ENCODE results near the gene MAST3.
"Not testable (repeated sequence)": the region's sequence is repeated elsewhere in the genome, so short reads cannot be mapped to it uniquely, and the experiment has no call there.

MAST3 gene

DNA sequence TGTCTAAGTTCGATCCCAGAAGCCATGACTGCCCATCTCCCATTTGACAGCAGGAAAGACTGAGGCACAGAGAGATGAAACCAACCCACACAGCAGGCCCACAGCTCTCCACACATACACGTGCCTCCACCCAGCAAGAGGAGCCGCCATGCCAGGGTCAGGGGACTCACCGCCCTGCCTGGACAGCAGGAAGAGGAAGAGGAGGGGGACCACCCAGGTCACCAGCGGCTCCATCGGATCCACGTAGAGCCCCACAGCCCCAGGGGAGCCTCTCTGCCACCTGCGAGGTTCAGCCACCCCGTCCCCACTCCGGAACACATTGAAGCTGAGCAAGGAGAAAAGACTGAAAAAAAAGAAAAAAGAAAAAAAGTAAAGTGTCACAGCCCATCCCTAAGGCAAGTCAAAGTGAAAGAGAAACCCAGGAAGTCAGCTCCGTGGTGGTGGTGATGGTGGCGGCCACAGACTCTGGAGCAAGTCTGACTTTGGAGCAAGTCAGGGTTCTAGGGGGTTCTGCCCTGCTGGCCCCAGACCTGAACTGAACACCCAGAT, 10.9 kb upstream of the MAST3 start, which contains the start of gene IL12RB1:
Gene IL12RB1, minus strand, starts transcription at position 345 of the 549 bp plus-strand sequence. Its CDS starts 111 bp downstream, at position 234.
- DNase-seq (ENCODE audit: low spot score), result no peak

DNA sequence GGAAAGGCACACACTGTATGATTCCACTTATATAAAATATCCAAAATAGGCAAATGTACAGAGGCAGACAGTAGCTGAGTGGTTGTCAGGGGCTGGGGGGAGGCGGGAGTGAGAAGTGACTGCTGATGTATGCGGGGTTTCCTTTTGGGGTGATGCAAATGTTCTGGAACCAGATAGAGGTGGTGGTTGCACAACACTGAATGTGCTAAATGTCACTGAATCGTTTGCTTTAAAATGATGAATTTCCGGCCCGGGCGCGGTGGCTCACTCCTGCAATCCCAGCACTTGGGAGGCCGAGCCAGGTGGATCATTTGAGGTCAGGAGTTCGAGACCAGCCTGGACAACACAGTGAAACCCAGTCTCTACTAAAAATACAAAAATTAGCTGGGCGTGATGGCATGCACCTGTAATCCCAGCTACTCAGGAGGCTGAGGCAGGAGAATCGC, 8.5 kb upstream of the MAST3 start:
- DNase-seq (ENCODE audit: low spot score), result not testable (repeated sequence)

DNA sequence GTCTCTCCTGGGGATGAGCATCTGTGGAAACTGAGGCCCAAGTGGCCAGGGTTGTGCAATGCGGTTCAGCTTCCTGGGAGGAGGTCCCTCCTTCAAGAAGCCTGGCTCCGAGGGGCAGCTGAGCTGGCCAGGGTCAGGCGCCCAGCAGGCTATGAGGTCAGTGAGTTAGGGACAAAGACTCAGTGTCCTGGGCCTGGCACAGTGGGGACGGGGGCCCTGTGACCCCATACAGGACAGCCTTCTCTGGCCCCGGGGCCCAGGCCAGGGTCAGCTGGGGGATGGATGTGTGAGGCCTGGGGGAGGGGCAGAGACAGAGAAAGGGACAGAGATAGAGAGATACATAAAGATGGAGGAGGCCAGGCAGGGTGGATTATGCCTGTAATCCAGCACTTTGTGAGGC, 7.9 kb upstream of the MAST3 start:
- DNase-seq (ENCODE audit: low spot score), result no peak

DNA sequence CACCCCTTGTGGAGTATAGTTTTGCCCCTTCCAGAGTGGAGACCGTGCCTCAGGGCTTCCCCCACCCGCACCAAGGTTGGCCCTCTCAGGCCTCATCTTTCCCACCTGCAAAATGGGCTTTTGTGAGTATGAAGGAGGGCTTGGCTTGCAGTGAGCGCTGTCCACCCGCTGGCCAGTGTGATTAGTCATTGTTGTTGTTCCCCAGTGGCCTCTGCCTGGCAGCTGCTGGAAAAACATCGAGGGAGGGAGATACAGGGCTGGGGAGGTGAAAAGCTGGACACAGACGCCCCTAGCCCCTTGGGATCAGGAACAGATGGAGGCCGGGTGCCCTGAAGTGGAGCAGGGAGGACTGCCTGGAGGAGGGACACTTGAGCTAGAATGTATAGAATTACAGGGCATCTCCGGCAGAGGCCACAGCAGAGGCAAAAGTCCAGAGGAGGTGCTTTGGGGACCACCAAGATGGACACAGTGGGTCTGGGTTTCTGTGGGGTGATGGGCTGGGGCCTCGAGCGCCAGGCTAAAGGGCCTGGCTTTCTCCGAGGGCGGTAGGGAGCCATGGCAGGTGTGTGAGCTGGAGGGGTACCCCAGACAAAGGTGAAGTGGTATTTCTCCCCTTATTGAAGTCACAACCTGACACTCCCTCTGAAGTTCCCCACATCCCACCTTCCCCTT, 6.9 kb upstream of the MAST3 start:
- DNase-seq (ENCODE audit: low spot score), result no peak

DNA sequence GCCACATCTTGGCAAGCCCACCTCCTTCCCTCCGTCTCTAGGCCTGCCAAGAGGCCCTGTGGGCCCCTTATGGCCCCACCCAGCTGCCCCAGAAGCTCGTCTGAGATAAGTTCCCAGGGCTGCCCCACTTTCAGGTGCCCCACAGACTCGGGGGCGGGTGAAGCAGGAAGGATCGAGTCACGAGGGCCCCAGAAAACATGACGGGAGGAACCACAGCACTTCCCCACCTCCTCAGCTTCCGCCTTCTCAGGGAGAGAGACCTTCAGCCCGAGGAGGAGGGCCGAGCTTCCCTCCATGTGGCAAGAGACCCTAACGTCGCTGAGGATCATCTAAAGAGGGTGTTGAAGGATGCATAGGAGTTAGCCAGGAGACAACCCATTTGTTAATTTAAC, 6.4 kb upstream of the MAST3 start:
- DNase-seq (ENCODE audit: low spot score), result no peak

DNA sequence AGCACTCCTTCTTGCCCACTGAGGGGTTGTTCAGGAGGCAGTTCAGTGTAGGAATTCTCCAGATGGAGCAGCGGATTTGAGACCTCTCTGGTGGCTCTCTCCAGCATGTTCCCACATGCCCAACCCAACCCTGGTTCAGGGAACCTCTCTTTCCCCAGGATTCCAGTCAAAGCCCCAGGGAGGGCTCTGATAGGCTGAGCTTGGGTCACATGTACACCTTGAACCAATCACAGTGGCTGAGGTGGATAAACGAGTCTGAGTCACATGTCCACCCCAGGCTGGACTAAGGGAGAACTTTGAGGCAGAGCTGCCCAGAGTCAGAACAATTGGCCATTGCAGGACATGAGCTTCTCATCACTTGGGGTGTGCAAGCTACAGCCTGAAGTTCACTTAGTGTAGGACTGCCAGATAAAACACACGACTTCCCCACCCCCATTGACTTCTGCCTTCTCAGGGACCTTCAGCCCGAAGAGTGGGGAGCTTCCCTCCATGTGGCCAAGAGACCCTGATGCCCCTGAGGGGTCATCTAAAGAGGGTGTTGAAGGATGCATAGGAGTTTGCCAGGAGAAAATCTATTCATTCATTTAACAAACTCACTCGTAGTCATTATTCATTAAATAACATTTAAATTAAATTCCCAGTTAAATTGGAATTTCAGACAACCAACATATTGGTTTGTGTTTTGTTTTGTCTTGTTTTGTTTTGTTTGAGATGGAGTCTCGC, 4.0 kb upstream of the MAST3 start:
- DNase-seq (ENCODE audit: low spot score), result peak; percentile 50

DNA sequence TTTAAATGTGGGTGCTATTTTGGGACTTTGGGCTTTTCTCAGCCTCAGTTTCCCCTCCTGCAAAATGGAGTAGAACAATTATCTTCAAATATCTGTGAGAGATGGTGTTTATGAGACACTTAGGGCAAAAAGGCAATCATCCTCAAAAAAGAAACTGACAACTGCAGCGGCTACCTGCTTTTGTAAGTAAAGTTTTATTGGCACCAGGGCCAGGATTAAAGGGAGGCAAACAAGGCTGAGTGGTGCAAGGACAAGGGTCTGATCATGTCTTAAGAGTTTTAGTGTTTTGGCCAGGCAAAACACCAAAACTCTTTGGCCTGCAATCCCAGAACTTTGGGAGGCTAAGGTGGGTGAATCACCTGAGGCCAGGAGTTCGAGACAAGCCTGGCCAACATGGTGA, 1.3 kb upstream of the MAST3 start:
- DNase-seq (ENCODE audit: low spot score), result no peak

DNA sequence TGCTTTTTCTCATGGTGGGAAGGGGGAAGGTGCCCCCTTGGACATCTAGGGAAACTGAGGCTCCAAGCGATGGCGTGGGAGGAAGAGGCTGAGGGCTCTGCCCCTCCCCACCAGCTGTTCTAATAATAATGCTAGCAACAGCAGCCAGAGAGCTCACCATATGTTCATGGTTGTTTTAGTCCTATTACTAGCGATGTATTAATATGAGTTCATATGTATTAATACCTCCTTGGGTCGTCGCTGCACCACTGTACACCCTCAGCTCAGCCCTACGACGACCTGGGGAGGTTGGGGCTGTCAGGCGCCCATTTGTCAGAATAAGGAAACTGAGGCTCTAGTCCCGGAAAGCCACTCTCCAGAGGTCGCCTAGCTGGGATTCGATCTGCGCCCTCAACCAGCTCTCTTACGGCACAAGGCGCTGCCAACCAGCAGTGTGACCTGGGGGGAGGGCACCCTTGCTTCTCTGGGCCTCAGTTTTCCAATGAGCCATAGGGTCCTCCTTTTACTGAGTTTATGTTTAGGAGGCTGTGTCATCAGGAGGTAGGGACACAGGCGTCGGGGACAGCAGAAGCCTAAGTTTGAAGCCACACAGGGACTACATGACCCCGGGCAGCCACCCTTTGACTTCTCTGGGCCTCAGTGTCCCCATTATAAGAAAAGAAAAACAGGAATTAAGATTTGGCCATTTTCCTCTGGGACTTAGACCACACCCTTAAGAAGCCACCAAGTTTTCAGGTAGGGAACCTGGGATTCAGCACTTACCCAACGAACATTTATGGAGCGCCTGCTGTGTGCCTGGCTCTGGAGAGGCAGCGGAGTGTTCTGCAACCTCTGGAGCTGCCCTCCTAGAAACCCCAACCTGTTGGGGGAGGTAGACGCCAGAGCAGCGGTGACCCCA, 664 bp downstream of the MAST3 start:
- DNase-seq (ENCODE audit: low spot score), result no peak

DNA sequence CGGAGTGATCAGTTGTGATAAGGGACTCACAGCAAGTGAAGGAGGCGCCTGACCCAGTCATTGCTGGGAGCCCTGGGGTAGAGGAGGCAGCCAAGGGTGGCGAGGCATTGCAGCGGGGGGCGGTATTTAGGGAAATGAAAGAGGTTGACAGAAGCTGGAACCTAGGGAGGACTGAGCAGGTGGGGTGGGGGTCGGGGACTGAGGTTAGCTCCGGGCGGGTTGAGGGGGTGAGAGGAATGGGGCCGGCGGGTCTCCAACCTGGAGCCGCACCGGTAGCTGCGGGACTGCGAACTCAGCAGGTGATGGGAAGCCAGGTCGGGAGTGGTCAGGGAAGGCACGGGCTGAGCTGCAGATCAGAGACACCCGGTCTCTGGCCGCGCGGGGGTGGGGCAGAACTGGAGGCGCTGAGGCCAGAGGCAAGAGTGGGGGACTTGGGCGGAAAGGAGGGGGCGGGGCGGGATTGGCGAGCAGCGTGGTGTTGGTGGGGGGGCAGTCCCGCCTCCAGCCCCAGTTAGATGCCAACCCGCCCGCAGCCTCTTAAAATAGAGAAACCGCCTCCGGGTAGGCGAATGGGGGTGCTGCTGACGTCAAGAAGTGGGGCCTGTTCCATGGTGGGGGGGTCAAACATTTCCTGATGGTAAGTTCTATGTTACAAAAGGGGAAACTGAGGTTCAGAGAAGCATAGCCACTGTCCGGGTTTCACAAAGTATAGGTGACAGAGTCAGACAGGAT, 1.5 kb downstream of the MAST3 start:
- no peak for DNase-seq (ENCODE audit: low spot score)

DNA sequence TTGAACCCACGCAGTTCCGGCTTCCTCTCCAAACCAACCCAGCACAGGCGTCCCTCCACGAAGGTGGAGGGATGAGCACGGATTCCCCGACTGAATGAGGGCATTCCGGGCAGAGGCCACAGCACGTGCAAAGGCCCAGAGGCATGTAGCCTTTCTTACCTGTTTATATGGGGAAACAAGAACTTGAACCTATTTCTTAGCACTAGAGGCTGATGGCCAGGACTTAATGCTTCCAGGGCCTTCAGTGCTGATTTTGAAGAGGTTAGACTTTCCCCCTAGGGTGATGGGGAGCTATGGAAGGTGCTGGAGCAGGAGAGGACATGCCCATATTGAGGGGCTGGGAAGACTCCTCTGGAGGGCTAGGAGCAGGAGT, 2.0 kb downstream of the MAST3 start:
- no peak for DNase-seq (ENCODE audit: low spot score)

DNA sequence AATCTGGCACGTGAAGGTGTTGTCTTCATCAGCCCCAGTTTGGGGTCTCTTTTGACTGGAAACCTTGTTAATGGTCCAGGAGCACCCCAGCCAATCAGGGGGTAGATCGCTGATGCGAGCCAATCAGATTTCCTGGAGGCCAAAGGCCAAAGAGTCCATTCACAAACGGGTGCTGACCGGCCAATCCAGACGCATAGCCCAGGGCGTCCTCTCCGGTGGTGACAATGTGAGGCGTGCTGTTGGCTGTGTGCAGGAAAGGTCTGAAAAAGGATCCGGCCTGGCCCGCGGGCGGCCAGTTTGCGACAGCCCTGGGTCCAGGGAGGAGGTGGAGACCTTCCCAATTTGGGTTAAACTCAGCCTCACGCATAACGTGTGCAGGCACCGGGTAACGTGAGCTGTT, 3.1 kb downstream of the MAST3 start:
- DNase-seq (ENCODE audit: low spot score), result no peak

DNA sequence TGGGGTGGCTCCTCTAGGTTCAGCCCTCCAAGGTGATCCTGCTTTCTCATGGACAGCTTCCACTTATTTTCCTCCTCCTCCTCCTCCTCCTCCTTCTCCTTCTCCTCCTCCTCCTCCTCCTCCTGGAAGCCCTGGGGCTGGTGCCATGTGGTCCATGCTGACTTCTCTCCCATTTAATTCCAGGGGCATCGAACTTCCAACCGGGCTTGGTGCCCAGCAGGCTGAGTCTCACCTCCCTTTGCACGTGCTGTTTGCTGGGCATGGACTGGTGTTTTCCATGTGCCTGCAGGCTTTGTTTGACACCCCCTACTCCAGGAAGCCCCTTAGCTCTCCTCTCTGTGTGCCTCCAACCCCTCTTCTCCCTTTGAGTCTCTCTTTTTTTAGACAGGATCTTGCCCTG, 3.7 kb downstream of the MAST3 start:
- DNase-seq (ENCODE audit: low spot score), result no peak

DNA sequence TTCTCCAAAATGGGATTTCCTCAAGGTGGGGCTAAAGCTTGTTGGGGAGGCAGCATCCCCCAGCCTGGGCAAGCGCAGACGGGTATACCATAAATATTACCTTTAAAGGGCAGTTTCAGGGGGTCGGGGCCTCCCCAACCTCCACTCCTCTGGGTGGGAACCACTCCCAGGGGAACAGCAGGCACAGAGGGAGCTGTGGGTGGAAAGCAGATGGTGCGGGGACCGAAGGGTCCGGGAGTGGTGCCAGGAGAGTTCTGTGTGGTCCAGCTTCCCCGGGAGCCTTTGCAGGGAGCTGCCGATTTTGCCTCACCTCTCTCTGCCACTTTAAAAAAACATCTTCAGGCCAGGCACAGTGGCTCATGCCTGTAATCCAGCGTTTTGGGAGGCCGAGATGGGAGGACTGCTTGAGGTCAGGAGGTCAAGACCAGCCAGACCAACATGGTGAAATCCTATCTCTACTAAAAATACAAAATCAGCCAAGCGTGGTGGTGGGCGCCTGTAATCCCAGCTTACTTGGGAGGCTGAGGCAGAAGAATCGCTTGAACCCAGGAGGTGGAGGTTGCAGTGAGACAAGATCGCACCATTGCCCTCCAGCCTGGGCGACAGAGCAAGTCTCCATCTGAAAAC, 5.5 kb downstream of the MAST3 start:
- no peak for DNase-seq (ENCODE audit: low spot score)

DNA sequence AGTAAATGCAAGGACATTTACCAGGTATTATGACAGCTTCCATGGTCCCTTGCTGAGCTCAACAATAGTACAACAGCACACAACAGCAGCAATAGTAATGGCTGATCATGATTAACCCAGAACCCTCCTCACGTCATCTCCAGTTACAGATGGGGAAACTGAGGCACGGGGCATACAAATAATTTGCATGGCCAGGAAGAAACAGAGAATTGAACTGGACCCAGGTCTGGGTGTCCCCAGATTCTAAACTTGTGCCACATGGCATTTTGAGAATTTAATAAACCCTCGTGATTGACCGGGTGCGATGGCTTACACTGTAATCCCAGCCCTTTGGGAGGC, 7.2 kb downstream of the MAST3 start:
- DNase-seq (ENCODE audit: low spot score), result no peak

DNA sequence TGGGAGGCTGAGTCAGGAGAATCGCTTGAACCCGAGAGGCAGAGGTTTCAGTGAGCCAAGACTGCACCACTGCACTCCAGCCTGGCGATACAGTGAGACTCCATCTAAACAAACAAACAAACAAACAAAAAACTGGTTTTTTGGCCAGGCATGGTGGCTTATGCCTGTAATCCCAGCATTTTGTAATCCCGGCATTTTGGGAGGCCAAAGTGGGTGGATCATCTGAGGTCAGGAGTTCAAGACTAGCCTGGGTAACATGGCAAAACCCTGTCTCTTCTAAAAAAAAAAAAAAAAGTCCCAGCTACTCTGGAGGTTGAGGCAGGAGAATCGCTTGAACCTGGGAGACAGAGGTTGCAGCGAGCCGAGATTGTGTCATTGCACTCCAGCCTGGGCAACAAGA, 7.7 kb downstream of the MAST3 start:
- not testable (repeated sequence) for DNase-seq (ENCODE audit: low spot score)

DNA sequence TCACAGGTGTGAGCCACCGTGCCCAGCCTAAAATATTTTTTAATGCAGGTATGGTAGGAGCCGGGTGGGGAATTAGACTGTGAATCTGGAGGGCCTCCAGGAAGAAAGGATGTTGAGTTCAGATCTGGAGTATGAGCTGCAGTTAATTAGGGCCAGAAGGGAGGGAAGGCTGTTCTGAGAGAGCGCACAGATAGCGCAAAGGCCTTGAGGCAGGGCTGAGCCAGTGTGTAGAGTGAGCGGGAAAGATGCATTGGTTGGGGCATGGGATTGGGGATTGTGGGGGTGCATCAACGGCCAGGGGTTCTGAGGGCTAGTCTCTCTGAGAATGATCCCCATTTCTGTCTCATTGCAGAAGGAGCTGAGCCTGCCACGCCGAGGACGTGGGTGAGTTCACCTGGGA, 9.7 kb downstream of the MAST3 start:
- no peak for DNase-seq (ENCODE audit: low spot score)

DNA sequence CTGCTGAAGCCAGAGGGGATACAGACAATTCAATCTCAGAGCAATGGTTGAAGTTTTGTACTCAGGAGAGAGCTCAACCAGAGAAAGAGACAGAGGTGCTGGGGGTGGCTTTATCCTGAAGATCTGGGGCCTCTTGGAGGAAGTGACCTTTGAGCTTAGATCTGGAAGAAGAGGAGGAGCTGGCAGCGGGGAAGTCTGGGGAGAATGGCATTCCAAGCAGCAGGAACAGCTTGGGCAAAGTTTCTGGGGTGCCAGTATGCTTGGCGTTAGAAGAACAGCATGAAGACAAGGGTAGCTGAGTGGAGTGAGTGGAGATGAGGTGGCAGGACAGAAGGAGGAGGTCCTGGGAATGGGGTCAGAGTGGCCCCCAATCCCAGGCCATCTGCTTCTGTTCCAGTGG, 11.3 kb downstream of the MAST3 start:
- DNase-seq (ENCODE audit: low spot score), result no peak

DNA sequence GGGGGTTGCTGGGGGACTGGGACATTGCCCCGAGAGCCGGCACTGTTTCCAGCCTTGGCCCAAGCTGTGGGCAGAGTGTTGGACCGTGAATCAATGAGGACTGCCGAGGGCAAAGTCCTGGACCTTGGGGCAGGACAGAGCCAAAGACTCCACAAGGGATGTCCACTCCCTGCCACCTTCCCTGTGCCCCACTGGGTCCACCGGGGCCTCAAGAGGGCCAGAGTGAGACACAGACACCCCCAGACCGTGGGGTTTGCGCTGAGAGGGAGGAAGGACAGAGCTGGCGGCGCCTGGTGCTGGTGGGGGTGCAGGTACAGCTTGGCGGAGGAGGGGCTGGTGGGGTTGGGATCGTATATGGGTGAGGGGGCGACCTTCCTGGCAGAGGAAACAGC, 11.8 kb downstream of the MAST3 start:
- no peak for DNase-seq (ENCODE audit: low spot score)

DNA sequence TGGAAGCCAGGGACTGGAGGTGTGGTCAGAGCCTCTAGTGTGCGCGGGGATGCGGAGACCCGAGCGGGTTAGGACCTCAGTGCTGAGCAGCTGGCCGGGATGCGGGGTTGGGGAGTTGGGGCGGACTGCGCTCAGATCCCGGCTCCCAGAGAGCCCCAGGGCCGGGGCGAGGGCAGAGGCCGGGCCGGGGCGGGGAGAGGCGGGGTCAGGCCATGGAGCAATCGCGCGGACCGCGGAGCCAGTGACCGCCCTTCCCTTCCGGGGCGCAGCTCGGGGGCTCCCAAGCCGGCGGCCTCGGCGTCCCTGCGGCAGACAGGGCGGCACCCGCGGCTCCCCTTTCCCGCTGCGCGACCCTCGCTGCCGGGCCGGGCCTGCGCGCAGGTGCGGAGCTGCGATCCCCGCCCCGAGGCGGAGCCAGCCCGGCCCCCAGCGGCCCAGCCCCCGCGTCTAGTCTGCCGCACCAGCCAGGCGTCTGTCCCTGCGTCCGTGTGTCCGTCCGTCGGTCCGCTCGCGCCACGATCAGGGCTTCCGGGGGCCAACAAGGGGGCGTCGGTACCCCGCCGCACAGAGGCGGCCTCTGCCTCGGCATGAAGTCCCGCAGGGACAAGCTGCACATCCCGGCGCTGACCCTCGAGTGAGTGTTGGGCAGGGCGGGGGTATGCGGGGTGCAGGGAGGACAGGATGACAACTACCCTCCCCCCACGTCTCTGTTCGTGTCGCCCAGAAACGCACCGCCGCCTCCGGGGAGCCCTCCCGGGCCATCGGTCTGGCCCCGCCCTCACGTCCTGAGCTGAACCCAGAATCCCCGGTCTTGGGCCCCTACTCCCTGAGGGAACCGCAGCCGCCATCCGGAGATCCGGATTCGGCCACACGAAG, 12.4 kb downstream of the MAST3 start:
- DNase-seq (ENCODE audit: low spot score), result peak; percentile 55

DNA sequence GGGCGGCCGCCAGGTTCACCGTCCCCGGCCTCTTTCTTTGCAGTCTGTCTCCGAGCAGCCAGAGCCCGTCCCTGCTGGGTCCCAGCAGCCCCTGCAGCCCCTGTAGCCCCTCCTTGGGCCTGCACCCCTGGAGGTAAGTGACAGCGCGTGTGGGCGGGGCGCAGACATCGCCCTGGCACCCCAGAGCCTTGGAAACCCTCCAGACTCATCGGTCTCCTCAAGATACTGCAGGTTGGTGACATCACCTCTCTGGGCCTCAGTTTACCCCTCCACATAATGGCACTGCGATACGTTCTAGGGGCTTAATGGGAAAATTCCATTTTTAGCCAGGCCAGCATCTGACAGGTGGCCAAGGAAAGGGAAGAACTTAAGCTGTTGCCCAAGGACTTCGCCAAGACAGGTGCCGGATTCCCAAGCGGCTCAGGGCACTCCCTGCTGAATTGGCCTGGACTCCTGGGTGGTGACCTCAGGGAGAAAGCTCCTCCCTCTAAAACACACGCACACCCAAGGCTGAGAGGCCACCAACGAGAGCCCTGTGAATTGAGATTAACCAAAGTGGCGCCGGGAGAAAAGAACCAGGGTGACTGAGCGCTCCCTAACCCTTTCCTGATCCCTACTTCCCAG, 13.1 kb downstream of the MAST3 start:
- DNase-seq (ENCODE audit: low spot score), result no peak
